ENCODE data around the gene PLA2R1. TPM values are rescaled to one million over a fixed set of nuclear protein-coding genes. Genes with fewer than 3 reads are reported as not detected.

Gene PLA2R1
- total RNA-seq, 1 donor from 2014 or later: 46.5 TPM

- TF ChIP-seq, protein P1, sequence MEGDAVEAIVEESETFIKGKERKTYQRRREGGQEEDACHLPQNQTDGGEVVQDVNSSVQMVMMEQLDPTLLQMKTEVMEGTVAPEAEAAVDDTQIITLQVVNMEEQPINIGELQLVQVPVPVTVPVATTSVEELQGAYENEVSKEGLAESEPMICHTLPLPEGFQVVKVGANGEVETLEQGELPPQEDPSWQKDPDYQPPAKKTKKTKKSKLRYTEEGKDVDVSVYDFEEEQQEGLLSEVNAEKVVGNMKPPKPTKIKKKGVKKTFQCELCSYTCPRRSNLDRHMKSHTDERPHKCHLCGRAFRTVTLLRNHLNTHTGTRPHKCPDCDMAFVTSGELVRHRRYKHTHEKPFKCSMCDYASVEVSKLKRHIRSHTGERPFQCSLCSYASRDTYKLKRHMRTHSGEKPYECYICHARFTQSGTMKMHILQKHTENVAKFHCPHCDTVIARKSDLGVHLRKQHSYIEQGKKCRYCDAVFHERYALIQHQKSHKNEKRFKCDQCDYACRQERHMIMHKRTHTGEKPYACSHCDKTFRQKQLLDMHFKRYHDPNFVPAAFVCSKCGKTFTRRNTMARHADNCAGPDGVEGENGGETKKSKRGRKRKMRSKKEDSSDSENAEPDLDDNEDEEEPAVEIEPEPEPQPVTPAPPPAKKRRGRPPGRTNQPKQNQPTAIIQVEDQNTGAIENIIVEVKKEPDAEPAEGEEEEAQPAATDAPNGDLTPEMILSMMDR (IDR thresholded peaks at IDR 0.05): no peak
- DNase-seq (ENCODE audit: low spot score): no peak
- peaks cover 13% of the 10 kb centered on the region for H3K4me1 Mint-ChIP-seq (ENCODE audit: low read depth)
- no peak overlapping the region for H3K4me3 Mint-ChIP-seq (ENCODE audit: unreplicated experiment)
- peaks cover 28% of the 10 kb centered on the region for H3K36me3 Mint-ChIP-seq (ENCODE audit: low read depth)
- no peak overlapping the region for H3K27ac Mint-ChIP-seq (ENCODE audit: unreplicated experiment)
- H3K27me3 Mint-ChIP-seq (ENCODE audit: low read depth): no peaks in the 10 kb centered on the region
- H3K9me3 Mint-ChIP-seq (ENCODE audit: low read depth): peaks cover 12% of the 10 kb centered on the region
These were observed 135.7 kb downstream of the PLA2R1 start for GRCh38 chr2:159926695-159927094.

- no peaks in the 10 kb centered on the region for H3K27me3 Mint-ChIP-seq (ENCODE audit: low read depth)
- TF ChIP-seq, protein P1 (IDR thresholded peaks at IDR 0.05): no peak
- peaks cover 27% of the 10 kb centered on the region for H3K36me3 Mint-ChIP-seq (ENCODE audit: low read depth)
- peaks cover 12% of the 10 kb centered on the region for H3K9me3 Mint-ChIP-seq (ENCODE audit: low read depth)
- H3K27ac Mint-ChIP-seq (ENCODE audit: unreplicated experiment): no peak overlapping the region
- peaks cover 20% of the 10 kb centered on the region for H3K4me1 Mint-ChIP-seq (ENCODE audit: low read depth)
- DNase-seq (ENCODE audit: low spot score): no peak
- no peak overlapping the region for H3K4me3 Mint-ChIP-seq (ENCODE audit: unreplicated experiment)
These were observed 136.4 kb downstream of the PLA2R1 start for GRCh38 chr2:159925975-159926374.

DNA sequence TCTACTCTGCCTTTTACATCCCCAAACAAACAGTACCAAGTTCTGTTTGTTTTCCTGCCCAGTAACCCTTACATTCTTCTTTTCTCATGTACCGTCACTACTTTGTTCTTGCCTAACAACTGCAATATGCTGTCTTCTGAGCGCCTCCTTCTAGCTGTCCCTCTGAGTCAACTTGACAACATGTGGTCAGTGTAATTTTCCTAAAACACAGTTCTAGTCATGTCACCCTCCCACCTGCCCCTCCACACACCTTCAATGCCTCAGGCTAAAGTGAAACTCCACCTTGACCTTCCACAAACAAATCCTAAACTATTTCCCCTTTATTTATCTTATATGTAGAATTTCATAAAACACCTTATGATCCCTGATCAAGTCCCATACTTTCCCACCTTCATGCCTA, 139.9 kb downstream of the PLA2R1 start:
- DNase-seq (ENCODE audit: low spot score): no peak
- H3K4me3 Mint-ChIP-seq (ENCODE audit: unreplicated experiment): no peak overlapping the region
- no peaks in the 10 kb centered on the region for H3K27me3 Mint-ChIP-seq (ENCODE audit: low read depth)
- peaks cover 25% of the 10 kb centered on the region for H3K4me1 Mint-ChIP-seq (ENCODE audit: low read depth)
- peaks cover 8% of the 10 kb centered on the region for H3K36me3 Mint-ChIP-seq (ENCODE audit: low read depth)
- TF ChIP-seq, protein P1 (IDR thresholded peaks at IDR 0.05): no peak
- no peak overlapping the region for H3K27ac Mint-ChIP-seq (ENCODE audit: unreplicated experiment)
- no peaks in the 10 kb centered on the region for H3K9me3 Mint-ChIP-seq (ENCODE audit: low read depth)

DNA sequence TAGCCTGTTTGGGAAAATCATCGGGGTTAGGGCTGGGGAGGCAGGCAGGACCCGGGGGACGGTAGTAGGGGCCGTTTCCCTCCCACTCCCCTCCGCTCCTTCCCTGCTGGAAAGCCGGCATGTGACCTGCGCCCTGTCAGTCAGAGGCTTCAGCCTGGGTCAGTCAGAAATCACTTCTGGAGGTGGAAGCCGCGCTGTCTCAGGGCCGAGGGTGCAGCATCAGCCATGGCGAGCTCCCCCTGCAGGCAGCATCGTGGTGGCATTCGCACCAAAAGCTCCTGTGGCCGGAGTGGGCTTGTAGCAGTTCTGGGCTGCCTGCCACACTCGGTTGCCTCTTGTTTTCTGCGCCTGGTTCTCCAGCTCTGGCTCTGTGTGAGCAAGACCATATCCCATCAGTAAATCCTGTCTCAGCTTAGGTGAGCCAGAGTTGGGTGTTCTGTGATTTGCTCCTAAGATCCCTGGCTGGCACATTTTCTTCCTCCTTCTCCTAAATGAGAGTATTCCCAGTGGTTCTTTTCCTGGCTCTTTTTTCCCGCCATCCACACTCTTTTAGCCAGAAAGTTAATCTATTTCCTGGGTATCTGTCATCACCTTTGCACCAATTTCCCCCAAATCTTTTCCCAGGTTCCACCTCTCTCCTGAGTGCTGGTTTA, 140.5 kb downstream of the PLA2R1 start:
- DNase-seq (ENCODE audit: low spot score): no peak
- Mint-ChIP-seq H3K4me1 (ENCODE audit: low read depth) (peaks cover 25% of the 10 kb centered on the region), H3K27me3 (ENCODE audit: low read depth) (no peaks in the 10 kb centered on the region), H3K9me3 (ENCODE audit: low read depth) (no peaks in the 10 kb centered on the region), H3K36me3 (ENCODE audit: low read depth) (peaks cover 8% of the 10 kb centered on the region), H3K27ac (ENCODE audit: unreplicated experiment) (peak overlapping the region; percentile 43), H3K4me3 (ENCODE audit: unreplicated experiment) (no peak overlapping the region)
- TF ChIP-seq, protein P1 (IDR thresholded peaks at IDR 0.05): peak; percentile 82

DNA sequence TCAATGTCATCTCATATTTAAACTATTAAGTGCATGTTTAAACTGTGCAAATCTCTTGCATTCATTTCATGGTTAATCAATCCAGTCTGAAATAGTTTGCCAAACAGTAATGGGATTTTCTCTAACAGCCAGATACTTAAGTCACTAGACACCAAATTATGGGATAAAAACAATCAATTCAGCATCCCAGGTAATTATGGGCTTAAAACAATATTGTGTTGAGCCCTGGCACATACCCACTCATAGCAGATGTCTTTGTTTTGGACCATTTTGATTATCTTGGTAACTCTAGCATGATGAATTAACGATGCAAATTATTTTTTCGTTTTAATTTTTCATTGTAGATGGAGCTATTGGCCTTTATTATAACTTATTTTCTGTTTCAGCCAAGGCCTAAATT, 145.9 kb downstream of the PLA2R1 start:
- no peak for DNase-seq (ENCODE audit: low spot score)
- Mint-ChIP-seq H3K9me3 (ENCODE audit: low read depth) (no peaks in the 10 kb centered on the region), H3K4me3 (ENCODE audit: unreplicated experiment) (no peak overlapping the region), H3K27me3 (ENCODE audit: low read depth) (no peaks in the 10 kb centered on the region), H3K4me1 (ENCODE audit: low read depth) (peaks cover 11% of the 10 kb centered on the region), H3K27ac (ENCODE audit: unreplicated experiment) (no peak overlapping the region), H3K36me3 (ENCODE audit: low read depth) (no peaks in the 10 kb centered on the region)
- TF ChIP-seq, protein P1 (IDR thresholded peaks at IDR 0.05): no peak

All from chondrocyte (in vitro differentiated cells).